ENCODE results near the gene MYH10.
"Not testable (repeated sequence)": the region's sequence is repeated elsewhere in the genome, so short reads cannot be mapped to it uniquely, and the experiment has no call there.

The MYH10 gene

GRCh38 chr17:8542599-8543502 lies 87.7 kb downstream of the MYH10 start:
- no peak for DNase-seq

- not testable (repeated sequence) for DNase-seq
These were observed 90.5 kb downstream of the MYH10 start for GRCh38 chr17:8539976-8540375.

GRCh38 chr17:8537734-8538133 lies 92.8 kb downstream of the MYH10 start:
- DNase-seq, result no peak

- no peak for DNase-seq
These were observed 95.9 kb downstream of the MYH10 start for GRCh38 chr17:8534498-8535188.

- no peak for DNase-seq
These were observed 98.5 kb downstream of the MYH10 start for GRCh38 chr17:8532021-8532420.

GRCh38 chr17:8522577-8522976 lies 107.9 kb downstream of the MYH10 start:
- no peak for DNase-seq

- no peak for DNase-seq
These were observed 109.5 kb downstream of the MYH10 start for GRCh38 chr17:8520981-8521380.

- DNase-seq, result no peak
These were observed 111.7 kb downstream of the MYH10 start for GRCh38 chr17:8518850-8519249.

- no peak for DNase-seq
These were observed 112.2 kb downstream of the MYH10 start for GRCh38 chr17:8518326-8518725.

- DNase-seq, result no peak
These were observed 115.7 kb downstream of the MYH10 start for GRCh38 chr17:8514801-8515200.

- no peak for DNase-seq
These were observed 124.4 kb downstream of the MYH10 start for GRCh38 chr17:8506145-8506544.

- DNase-seq, result no peak
These were observed 125.9 kb downstream of the MYH10 start for GRCh38 chr17:8504460-8505207.

- DNase-seq, result no peak
These were observed 126.7 kb downstream of the MYH10 start for GRCh38 chr17:8503807-8504206.

- DNase-seq, result no peak
These were observed 127.2 kb downstream of the MYH10 start for GRCh38 chr17:8503368-8503767.

- no peak for DNase-seq
These were observed 128.4 kb downstream of the MYH10 start for GRCh38 chr17:8502126-8502525.

GRCh38 chr17:8500609-8501008 lies 129.9 kb downstream of the MYH10 start:
- DNase-seq, result no peak

- DNase-seq, result no peak
These were observed 130.9 kb downstream of the MYH10 start for GRCh38 chr17:8499614-8500013.

GRCh38 chr17:8499171-8499570 lies 131.4 kb downstream of the MYH10 start:
- no peak for DNase-seq

GRCh38 chr17:8496081-8496480 lies 134.4 kb downstream of the MYH10 start:
- no peak for DNase-seq

GRCh38 chr17:8494506-8495111 lies 135.9 kb downstream of the MYH10 start:
- no peak for DNase-seq

GRCh38 chr17:8494021-8494420 lies 136.5 kb downstream of the MYH10 start:
- DNase-seq, result no peak

- no peak for DNase-seq
These were observed 138.4 kb downstream of the MYH10 start for GRCh38 chr17:8492121-8492520.
